GM12878 (cell line): ENCODE data around the gene OR5V1. TPM values are rescaled to one million over a fixed set of nuclear protein-coding genes. Genes with fewer than 3 reads are reported as not detected.

Source experiments
- ATAC-seq: fragments of 200-7000 bp; cut with Tn5 transposase; 3 replicates; pipeline ENCODE4 v1.9.1; 2020; ENCODE audit warnings: mild to moderate bottlenecking, moderate library complexity
- BruUV-seq: library from RNA; stranded (reverse); fragments of 400-500 nt; replicated peaks from 2 replicates; lab custom pipeline; 2021; lab: Mats Ljungman, UMichigan
- CTCF ChIA-PET: fragments of 300-600 bp; sonication (Branson Sonifier 250); formaldehyde crosslinking; extraction: SDS; loops from one replicate; lab custom pipeline; 2021; ENCODE audit warnings: inconsistent platforms; lab: Yijun Ruan, JAX
- POLR2A ChIA-PET: fragments of 350-600 bp; formaldehyde crosslinking; extraction: SDS; loops from one replicate; lab custom pipeline; 2021; ENCODE audit warnings: inconsistent platforms; lab: Charles Lee
- RAD21 ChIA-PET: fragments of 300-600 bp; sonication (Branson Sonifier 250); formaldehyde crosslinking; loops from one replicate; lab custom pipeline; 2023; ENCODE audit warnings: antibody characterized with exemption; ENCODE audit not compliant: unreplicated experiment; lab: Charles Lee
- SMC1A ChIA-PET: fragments of 300-600 bp; sonication (Branson Sonifier 250); formaldehyde crosslinking; loops from one replicate; lab custom pipeline; 2023; ENCODE audit not compliant: unreplicated experiment, uncharacterized antibody; lab: Charles Lee
- DNase-seq: peaks from one replicate; pipeline ENCODE4 v3.0.0-alpha.2; 2011; ENCODE audit warnings: low read depth, low spot score
- FAIRE-seq: peaks from 3 replicates; lab custom pipeline; 2011; peaks lifted over from hg19 to GRCh38; lab: Jason Lieb, UNC
- H2AFZ ChIP-seq: 2 replicates; pipeline ENCODE4 v1.6.0; 2011; ENCODE audit warnings: low read depth, low read length, control low read depth; ENCODE audit not compliant: control insufficient read depth
- H3K27ac ChIP-seq: 2 replicates; pipeline ENCODE4 v1.5.1; 2011; ENCODE audit warnings: control low read depth; ENCODE audit not compliant: control insufficient read depth, insufficient read depth
- H3K27me3 ChIP-seq, 2 experiments: replicated peaks in 1 of 2; 2 replicates each; pipeline versions ENCODE4 v1.6.0 to v1.6.1; 2011; ENCODE audit warnings: low read length in 1 of 2; ENCODE audit not compliant: control insufficient read depth in 2 of 2, insufficient read depth in 2 of 2
- H3K36me3 ChIP-seq, 2 experiments: 2 replicates each; pipeline ENCODE4 v1.5.1; 2011; ENCODE audit warnings: low read length in 1 of 2; ENCODE audit not compliant: control insufficient read depth in 2 of 2, insufficient read depth in 2 of 2
- H3K4me1 ChIP-seq: 2 replicates; pipeline ENCODE4 v1.6.1; 2011; ENCODE audit warnings: mild to moderate bottlenecking, low read length, moderate library complexity, mixed read lengths; ENCODE audit not compliant: control insufficient read depth, insufficient read depth
- H3K4me2 ChIP-seq: 2 replicates; pipeline ENCODE4 v1.6.0; 2011; ENCODE audit warnings: control low read depth; ENCODE audit not compliant: control insufficient read depth, insufficient read depth
- H3K4me3 ChIP-seq: fragments of 200-600 bp; sonication (generic); 2 replicates; pipeline ENCODE4 v1.5.1; 2016
- H3K79me2 ChIP-seq: 2 replicates; pipeline ENCODE4 v1.6.0; 2011; ENCODE audit warnings: low read length; ENCODE audit not compliant: control insufficient read depth, insufficient read depth
- H3K9ac ChIP-seq: 2 replicates; pipeline ENCODE4 v1.8.0; 2011; ENCODE audit warnings: low read length, control low read depth, mixed read lengths; ENCODE audit not compliant: control insufficient read depth, insufficient read depth
- H3K9me3 ChIP-seq: replicated peaks from 3 replicates; pipeline ENCODE4 v1.5.1; 2011; ENCODE audit warnings: mild to moderate bottlenecking, low read length; ENCODE audit not compliant: control insufficient read depth, insufficient read depth
- H4K20me1 ChIP-seq: 2 replicates; pipeline ENCODE4 v1.6.0; 2011; ENCODE audit not compliant: control insufficient read depth, insufficient read depth
- ATF7 ChIP-seq: fragments of 450-650 bp; IDR thresholded peaks from 2 replicates; pipeline ENCODE4 v1.6.1; 2016; ENCODE audit warnings: low read depth, mild to moderate bottlenecking
- CBFB ChIP-seq: IDR thresholded peaks from 2 replicates; pipeline ENCODE4 v1.6.1; 2016; ENCODE audit warnings: antibody characterized with exemption, low read depth
- CREB1 ChIP-seq: IDR thresholded peaks from 2 replicates; pipeline ENCODE4 v1.6.1; 2012; ENCODE audit warnings: low read depth, mild to moderate bottlenecking, inconsistent platforms
- E2F8 ChIP-seq: fragments of 450-650 bp; IDR thresholded peaks from 2 replicates; pipeline ENCODE4 v1.6.1; 2018; ENCODE audit warnings: mild to moderate bottlenecking, low read depth, moderate library complexity; ENCODE audit not compliant: partially characterized antibody
- IKZF2 ChIP-seq, 2 experiments: fragments of 450-650 bp; IDR thresholded peaks; 2 replicates each; pipeline ENCODE4 v1.6.1; 2017; ENCODE audit warnings: mild to moderate bottlenecking in 2 of 2, moderate library complexity in 2 of 2
- RCOR1 ChIP-seq: conservative IDR thresholded peaks from 2 replicates; pipeline ENCODE4 v1.6.1; 2012; ENCODE audit warnings: low read depth, low read length, improper control_type of control experiment
- SMC3 ChIP-seq: IDR thresholded peaks from 2 replicates; pipeline ENCODE4 v1.6.1; 2011; ENCODE audit warnings: low read length, improper control_type of control experiment, borderline replicate concordance
- SRF ChIP-seq, 2 experiments: IDR thresholded peaks; 2 replicates each; pipeline ENCODE4 v1.6.1; 2011; ENCODE audit warnings: low read depth in 2 of 2, low read length in 2 of 2, mild to moderate bottlenecking in 1 of 2, moderate library complexity in 1 of 2
- TARDBP ChIP-seq: IDR thresholded peaks from 2 replicates; pipeline ENCODE4 v1.6.1; 2016; ENCODE audit warnings: borderline replicate concordance
- ZBED1 ChIP-seq: IDR thresholded peaks from 2 replicates; pipeline ENCODE4 v1.6.1; 2016; ENCODE audit warnings: borderline replicate concordance
- in situ Hi-C: fragments of 300-500 bp; cut with MboI; formaldehyde crosslinking; loops from 9 replicates; pipeline ENCODE4 v1.14.3; 2018; ENCODE audit warnings: mixed read lengths
- intact Hi-C: fragments of 100-400 bp; cut with micrococcal nuclease; formaldehyde crosslinking; loops from one replicate; pipeline ENCODE4 v1.14.2; 2022; ENCODE audit not compliant: unreplicated experiment
- polyA plus RNA-seq, 11 experiments: library from polyadenylated mRNA; depleted of rRNA in 4 of 11; unstranded in 6 of 11; stranded (reverse) in 5 of 11; fragments of >200 nt; fragmentation: Nextera tagmentation in 4 of 11; fragmentation: Illumina TruSeq in 1 of 11; extraction: Ambion mirVana in 4 of 11; extraction: Trizol in 1 of 11; gene quantifications; 1 replicate in 1 of 11; 2 replicates in 10 of 11; pipeline versions ENCODE4 v1.2.1 to v1.2.3, GENCODE V29; 2011 to 2016; ENCODE audit warnings: inconsistent platforms in 2 of 11, missing spikeins in 2 of 11, low read depth in 1 of 11
- total RNA-seq, 4 experiments: library from RNA; depleted of rRNA in 3 of 4; stranded (reverse); fragments of >200 nt in 3 of 4; fragmentation: Illumina TruSeq in 1 of 4; extraction: Trizol in 1 of 4; gene quantifications; 2 replicates each; pipeline versions ENCODE4 v1.2.1 to v1.2.3, GENCODE V29; 2013 to 2021

OR5V1 gene
- total and polyA plus RNA-seq, 10 of the 15 experiments (the other 5 are each of a cell fraction or from before 2014, with no cell fraction given), result not detected

DNA sequence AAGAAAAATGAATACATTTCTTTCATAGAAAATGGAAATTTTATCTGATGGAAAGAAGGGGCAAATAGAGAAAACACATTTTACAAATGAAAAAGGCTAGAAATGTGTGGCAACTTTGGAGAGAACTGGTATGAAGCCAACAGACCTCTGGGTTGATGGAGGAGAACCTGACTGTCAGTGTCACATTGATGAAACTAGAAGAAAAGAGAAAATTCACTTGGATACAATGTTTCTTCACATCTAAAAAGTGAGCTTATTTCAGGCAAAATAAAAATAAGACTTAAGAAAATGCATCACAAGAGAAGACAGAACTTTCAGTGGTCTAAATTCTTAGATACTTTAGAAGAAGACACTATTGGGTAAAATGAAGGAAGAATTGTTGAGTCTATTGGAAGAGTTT is 26.7 kb upstream of the OR5V1 start, which contains the start of gene OR12D2:
Gene OR12D2, plus strand, starts transcription at position 301 of the 400 bp plus-strand sequence. CDS start 1,069 bp downstream, outside the sequence.
- Histone ChIP-seq H4K20me1 (no peaks in the 10 kb centered on the region), H3K79me2 (no peaks in the 10 kb centered on the region), H2AFZ (no peak within 1 kb of the TSS), H3K4me1 (no peaks in the 10 kb centered on the region), H3K4me2 (no peak within 1 kb of the TSS), H3K4me3 (no peak within 1 kb of the TSS), H3K9ac (no peak within 1 kb of the TSS), H3K9me3 (no peaks in the 10 kb centered on the region), H3K36me3 (no peaks in the 10 kb centered on the region), H3K27ac (no peak within 1 kb of the TSS), H3K27me3 (no peaks in the 10 kb centered on the region)
- in situ Hi-C loops, result no loop called here
- no peak for ATAC-seq
- no TSS peak for BruUV-seq
- no peak for DNase-seq
- TF ChIP-seq IKZF2 (IDR thresholded peaks at IDR 0.05) (no peak), TARDBP (no peak), CREB1 (no peak), E2F8 (no peak), RCOR1 (no peak), ATF7 (no peak), SMC3 (no peak), SRF (IDR thresholded peaks at IDR 0.05; ENCODE audit: low read depth in 2 of 2, low read length in 2 of 2) (no peak), CBFB (no peak), ZBED1 (no peak)
- ChIA-PET SMC1A (no interaction called here), RAD21 (no interaction called here), CTCF (no interaction called here), POLR2A (no interaction called here)
- intact Hi-C loops, result no loop called here
- no peak for FAIRE-seq
